HG03469 (cell line): ENCODE data around the gene DENND1A.

Experiments used
- ATAC-seq: cut with Tn5 transposase; IDR thresholded peaks from one replicate; pipeline ENCODE4 v1.9.1; 2021; ENCODE audit warnings: mild to moderate bottlenecking, moderate library complexity, moderate number of reproducible peaks; ENCODE audit not compliant: unreplicated experiment

Gene DENND1A

DNA sequence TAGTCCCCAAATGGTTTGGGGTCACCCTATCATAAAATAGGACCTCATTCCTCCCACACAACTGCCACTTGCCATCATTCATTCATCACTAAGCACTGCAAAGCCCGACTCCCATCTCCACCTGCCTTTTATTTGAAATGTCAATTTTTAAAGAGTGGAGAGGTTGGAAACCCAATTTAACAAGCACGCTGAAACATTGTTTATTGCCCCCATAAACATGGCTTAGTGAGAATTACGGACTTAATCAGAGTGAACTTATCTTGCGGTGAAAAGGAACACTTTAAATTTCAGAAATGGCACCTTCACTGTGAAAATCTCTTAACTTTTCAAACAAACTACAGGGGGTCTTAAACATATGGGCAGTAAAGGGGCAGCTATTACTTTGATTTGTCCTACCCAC lies 332.9 kb downstream of the DENND1A start:
- ATAC-seq = no peak

GRCh38 chr9:123591283-123591682 lies 338.6 kb downstream of the DENND1A start:
- no peak for ATAC-seq

- ATAC-seq = no peak
Observed at GRCh38 chr9:123590499-123590898, 339.4 kb downstream of the DENND1A start.

DNA sequence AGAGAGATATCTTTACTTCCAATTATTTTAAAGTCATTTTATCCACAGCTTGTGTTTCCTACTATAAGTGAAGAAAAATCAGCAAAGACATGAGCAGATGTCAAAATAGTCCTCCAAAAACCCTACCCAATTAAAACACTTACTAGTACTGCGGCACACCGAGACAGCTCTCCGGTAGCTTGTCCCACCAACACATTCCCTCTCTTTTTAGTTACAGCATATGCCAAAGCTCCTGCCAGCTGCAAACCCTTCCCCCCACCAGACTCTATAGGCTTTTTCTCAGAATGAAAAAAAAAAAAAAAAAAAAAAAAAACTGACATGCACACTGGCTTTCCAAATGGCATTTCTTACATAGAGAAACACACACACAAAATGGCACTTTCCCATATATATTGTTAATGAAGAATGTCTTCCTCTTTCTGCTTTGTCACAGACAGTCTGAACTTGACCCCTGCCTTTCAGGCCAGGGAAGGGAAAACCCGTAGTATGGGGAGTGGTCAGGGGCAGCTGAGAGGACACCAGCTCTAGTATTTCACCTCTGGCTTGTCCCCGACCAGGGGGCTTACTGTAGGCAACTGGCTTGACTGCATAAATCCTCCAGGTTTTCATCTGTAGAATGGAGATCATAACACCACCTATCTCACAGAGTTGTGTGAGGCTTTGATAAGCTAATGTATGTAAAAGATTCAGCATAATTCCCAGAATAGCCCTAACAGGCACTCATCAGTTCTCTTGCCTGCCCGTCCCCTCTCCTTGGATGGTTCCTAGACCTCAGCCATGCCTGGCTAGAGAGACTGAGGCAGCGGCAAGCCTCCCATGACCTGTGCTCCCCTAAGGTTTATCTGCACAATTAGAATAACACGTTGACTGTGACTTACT lies 340.3 kb downstream of the DENND1A start:
- no peak for ATAC-seq

DNA sequence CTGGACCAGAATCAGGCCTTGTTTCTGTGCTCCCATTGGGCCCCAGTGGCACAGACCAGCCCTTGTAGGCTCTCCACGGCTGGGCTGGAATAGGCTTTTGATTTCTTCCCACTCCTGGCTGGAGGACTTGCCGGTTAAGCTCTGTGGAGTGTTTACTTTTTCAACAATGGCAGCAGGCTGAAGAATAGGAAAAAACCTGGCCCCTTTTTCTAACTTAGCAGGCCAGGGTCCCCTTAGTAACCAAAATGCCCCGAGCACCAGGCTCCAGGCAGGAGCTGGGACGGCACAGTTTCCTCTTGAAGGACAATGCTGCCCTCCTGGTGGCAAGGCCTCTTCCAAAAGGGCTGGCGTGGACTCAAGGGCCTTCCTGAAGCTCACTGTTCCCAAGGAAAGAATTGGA lies 343.7 kb downstream of the DENND1A start:
- ATAC-seq = no peak

GRCh38 chr9:123584202-123585176 lies 345.4 kb downstream of the DENND1A start:
- ATAC-seq = no peak

GRCh38 chr9:123583646-123584045 lies 346.3 kb downstream of the DENND1A start:
- ATAC-seq = no peak

DNA sequence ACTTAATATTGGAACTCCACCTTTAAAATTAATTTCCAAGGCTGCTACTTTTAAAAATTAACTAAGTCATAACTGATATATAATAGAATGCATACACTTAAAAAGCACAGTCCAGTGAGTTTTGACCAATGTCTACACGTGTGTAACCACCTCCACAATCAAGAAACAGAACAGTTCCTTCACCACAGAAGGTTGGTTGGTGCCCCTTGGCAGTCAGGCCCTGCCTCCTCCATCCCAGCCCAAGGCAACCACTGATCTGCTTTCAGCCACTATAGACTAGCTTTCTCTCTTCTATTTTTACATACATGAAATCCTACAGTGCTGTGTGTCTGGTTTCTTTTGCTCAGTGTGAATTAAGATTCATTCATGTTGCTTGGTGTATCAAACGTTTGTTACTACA lies 358.7 kb downstream of the DENND1A start:
- no peak for ATAC-seq

DNA sequence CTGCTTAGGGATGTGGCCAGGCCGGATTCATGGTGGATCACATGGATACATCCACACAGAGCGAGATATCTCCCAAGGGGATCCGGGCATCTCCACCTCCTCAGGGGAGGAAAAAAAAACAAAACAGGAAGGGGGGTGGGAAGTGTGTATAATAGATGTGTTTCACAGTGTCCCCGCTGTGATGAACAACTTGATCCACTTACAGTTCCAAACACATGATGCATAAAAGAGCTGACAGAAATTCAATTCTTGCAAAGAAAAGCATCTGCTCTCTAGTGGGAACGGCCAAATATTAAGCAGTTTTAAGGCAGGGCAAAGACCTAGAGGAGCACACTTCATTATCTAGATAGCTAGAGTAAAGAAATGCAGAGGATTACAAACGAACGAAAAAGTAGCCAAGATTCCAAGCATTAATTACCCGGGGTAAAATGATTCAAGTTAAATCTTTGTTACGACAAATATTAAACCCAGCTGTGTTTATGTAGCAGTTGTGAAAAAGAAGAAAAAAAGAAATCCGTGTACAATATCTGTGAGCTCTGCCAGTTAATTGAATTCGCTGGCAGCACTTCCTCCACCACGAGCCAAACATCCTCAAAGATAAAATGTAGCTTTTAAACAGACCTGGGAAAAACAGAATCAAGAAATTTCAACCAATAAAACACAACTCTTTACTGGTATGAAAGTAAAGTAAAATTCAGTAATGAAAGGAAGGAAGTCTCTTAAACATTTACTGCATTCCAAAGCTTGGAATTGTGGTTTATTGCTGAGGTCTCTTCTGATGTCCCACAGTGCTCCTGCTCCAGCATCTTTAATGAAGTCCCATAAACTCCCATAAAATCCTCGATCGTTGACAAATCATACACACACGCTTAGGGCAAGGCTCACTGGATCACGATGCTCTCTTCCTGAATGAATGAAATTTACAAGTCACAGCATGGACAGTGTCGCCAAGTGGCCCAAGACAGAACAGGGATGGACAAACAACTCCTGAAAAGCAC lies 360.9 kb downstream of the DENND1A start:
- no peak for ATAC-seq

DNA sequence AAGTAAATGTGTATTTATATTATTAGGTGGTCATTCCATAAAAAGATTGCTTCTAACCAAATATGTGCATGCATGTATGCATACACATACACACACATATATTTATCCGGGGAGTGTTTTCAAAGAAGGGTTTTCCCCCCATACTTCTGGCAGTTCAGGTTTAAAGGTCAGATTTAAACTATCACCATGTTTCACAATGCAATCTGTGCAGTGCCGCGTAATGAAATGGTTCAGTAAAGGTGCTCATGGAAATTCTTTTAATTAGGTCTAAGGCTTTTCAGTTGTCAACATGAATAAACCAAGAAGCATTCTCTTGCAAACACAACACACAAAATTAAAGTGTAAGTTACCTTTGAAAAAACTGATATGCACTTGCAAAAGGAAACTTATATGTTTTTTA lies 362.9 kb downstream of the DENND1A start:
- ATAC-seq = no peak

GRCh38 chr9:123564652-123565051 lies 365.3 kb downstream of the DENND1A start:
- ATAC-seq = no peak

GRCh38 chr9:123562844-123563346 lies 367.0 kb downstream of the DENND1A start:
- peak; percentile 74 for ATAC-seq

DNA sequence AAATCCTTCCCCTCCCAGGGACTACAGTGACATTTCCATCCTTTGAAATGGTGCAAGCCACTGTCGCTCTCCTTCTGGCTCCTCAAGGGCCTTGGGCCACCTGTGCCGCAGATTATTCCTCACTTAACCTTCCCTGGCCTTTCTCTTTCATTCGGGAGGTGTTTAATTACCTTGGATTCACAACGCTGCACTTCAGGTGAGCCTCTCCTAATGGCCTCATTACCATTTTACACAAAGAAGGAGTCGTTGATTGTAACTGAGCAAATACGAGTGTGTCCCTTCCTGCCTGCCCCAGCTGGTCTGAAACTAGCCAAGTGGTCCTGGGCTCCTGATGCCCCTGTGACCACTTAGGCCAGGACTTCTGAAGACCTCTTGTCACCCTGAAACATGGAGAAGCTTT lies 368.9 kb downstream of the DENND1A start:
- no peak for ATAC-seq

- ATAC-seq = no peak
Observed at GRCh38 chr9:123556464-123557435, 373.2 kb downstream of the DENND1A start.

DNA sequence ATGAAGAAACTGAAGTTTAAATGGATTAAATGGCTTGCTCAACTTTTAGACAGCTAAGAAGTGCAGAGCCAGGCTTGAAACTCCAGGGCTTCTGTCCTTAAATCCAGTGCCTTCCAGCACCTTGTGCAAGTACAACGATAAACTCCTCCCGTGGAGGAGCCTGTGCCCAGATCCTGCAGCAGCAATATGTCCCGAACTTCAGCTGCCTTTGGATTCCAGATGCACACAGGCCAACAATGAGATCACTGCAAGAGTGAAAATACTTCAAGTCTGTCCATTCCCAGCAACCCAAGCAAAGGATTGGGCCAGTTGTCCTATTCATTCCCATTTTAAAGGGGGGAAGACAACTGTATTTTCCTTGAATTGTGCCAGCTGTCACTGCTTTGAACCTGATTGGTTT lies 374.3 kb downstream of the DENND1A start:
- ATAC-seq = no peak

DNA sequence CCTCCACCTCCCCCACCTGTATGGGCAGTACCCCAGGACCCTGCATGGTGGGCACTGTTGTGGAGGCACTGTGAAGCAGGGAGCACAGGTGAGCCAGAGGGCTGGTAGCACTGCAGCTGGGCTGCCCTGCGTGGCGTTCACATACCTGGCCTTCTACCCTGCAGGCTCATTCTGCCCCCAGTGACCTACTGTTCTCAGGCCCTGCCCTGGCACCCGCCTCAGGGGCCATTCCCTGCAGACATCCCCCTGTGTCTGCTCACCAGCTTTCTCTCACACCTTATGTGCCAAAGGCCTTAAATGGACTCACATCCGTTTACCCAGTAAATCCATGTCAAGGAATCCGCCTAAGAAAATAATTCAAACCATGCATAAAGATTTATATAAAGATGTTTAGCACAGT lies 377.4 kb downstream of the DENND1A start:
- ATAC-seq = no peak

DNA sequence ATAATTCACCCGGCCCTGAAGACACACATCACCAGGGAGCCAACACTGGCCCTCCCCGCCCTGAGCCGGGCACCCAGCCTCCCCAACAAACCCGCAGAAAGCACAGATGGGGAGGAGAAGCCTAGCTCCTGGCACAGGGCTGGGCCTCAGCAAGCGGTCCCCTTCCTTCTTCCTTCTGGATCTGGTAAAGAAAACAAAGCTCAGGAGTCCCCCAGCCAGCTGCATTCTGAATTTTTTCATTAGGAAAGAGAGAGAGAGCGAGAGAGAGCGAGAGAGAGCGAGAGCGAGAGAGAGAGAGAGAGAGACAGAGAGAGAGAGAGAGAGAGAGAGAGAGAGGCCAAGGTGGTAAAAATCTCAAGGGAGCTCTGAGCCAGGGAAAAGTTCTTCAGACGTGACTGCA lies 378.2 kb downstream of the DENND1A start:
- no peak for ATAC-seq

GRCh38 chr9:123550797-123551196 lies 379.1 kb downstream of the DENND1A start:
- ATAC-seq = no peak

DNA sequence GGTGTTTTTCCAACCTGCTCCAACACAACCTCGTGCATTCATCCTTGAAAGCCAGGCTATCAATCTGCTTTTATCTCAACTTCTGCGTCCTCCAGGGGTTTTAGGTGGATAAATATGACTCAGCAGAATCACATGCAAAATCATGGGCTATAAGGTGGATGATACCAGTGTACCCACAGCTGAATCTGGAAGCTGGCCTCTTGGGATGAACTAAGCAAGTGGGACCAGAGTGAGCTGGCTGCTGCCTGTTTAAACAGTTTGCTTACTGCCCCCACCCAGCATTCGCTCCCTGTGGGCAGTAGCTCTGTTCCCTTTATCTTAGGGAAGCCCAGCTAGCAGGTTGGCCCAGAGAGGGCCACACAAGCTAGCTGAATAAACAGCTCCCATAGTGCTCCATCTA lies 379.9 kb downstream of the DENND1A start:
- ATAC-seq = no peak
